Glutamatergic neuron (in vitro differentiated cells): Measurements from ENCODE around the gene EDA. TPM values are rescaled to one million over a fixed set of nuclear protein-coding genes. Genes with fewer than 3 reads are reported as not detected.

Source experiments
- DNase-seq: peaks from one replicate; pipeline ENCODE4 v3.0.0; 2022
- H3K27ac Mint-ChIP-seq: one replicate; pipeline ENCODE4 v1.8.0; 2020; ENCODE audit warnings: mild to moderate bottlenecking, mixed read lengths, inconsistent platforms; ENCODE audit not compliant: unreplicated experiment
- H3K27me3 Mint-ChIP-seq: one replicate; pipeline ENCODE4 v1.8.0; 2020; ENCODE audit warnings: mild to moderate bottlenecking, moderate library complexity, mixed read lengths, inconsistent platforms; ENCODE audit not compliant: unreplicated experiment
- H3K36me3 Mint-ChIP-seq: one replicate; pipeline ENCODE4 v1.8.0; 2020; ENCODE audit warnings: mild to moderate bottlenecking, mixed read lengths, inconsistent platforms; ENCODE audit not compliant: unreplicated experiment
- H3K4me1 Mint-ChIP-seq: one replicate; pipeline ENCODE4 v1.8.0; 2020; ENCODE audit warnings: mild to moderate bottlenecking, low read depth, mixed read lengths, inconsistent platforms; ENCODE audit not compliant: unreplicated experiment
- H3K4me3 Mint-ChIP-seq: one replicate; pipeline ENCODE4 v1.8.0; 2020; ENCODE audit warnings: mild to moderate bottlenecking, mixed read lengths, inconsistent platforms; ENCODE audit not compliant: unreplicated experiment
- H3K9me3 Mint-ChIP-seq: one replicate; pipeline ENCODE4 v1.8.0; 2020; ENCODE audit warnings: mild to moderate bottlenecking, moderate library complexity, mixed read lengths, inconsistent platforms; ENCODE audit not compliant: unreplicated experiment
- CTCF ChIP-seq: fragments of 200-600 bp; sonication (generic); IDR thresholded peaks from one replicate; pipeline ENCODE4 v1.5.0; 2021; ENCODE audit not compliant: partially characterized antibody, unreplicated experiment
- long read RNA-seq: library from polyadenylated mRNA; unstranded; transcript quantifications from one replicate; pipeline ENCODE4 v2.0.0, GENCODE V29; 2020; ENCODE audit not compliant: unreplicated experiment
- total RNA-seq: library from RNA; stranded (reverse); fragmentation: NEBNext Ultra II Directional; extraction: Animal tissue kit (Norgen Biotek cat#: 25700); gene quantifications from one replicate; pipeline ENCODE4 v1.2.1, GENCODE V29; 2021; ENCODE audit not compliant: unreplicated experiment

EDA gene
- total RNA-seq, result 1.7 TPM
- long read RNA-seq, partial matches to known transcripts, result 0 of 1 reads
- long read RNA-seq, other reads (novel, unspliced or antisense), result 1 of 1 reads

GRCh38 chrX:69615779-69616456, at the start of gene EDA:
Gene EDA (plus strand): TSS chrX:69616113.
- Mint-ChIP-seq H3K27ac (no peak within 1 kb of the TSS), H3K4me1 (peaks cover 8% of the 10 kb centered on the region), H3K4me3 (peak within 1 kb of the TSS; percentile 82), H3K36me3 (no peaks in the 10 kb centered on the region), H3K27me3 (peaks cover 1% of the 10 kb centered on the region), H3K9me3 (peaks cover 2% of the 10 kb centered on the region)
- DNase-seq, result peak; percentile 88
- no peak for TF ChIP-seq CTCF

GRCh38 chrX:69568828-69569227, 47.1 kb upstream of the EDA start:
- Mint-ChIP-seq H3K4me3 (no peak overlapping the region), H3K27ac (no peak overlapping the region), H3K4me1 (no peaks in the 10 kb centered on the region), H3K9me3 (peaks cover 2% of the 10 kb centered on the region), H3K36me3 (no peaks in the 10 kb centered on the region), H3K27me3 (peaks cover 2% of the 10 kb centered on the region)
- DNase-seq, result no peak
- no peak for TF ChIP-seq CTCF

GRCh38 chrX:69597399-69597798, 18.5 kb upstream of the EDA start:
- Mint-ChIP-seq H3K9me3 (no peaks in the 10 kb centered on the region), H3K4me1 (no peaks in the 10 kb centered on the region), H3K4me3 (no peak overlapping the region), H3K27me3 (no peaks in the 10 kb centered on the region), H3K36me3 (no peaks in the 10 kb centered on the region), H3K27ac (no peak overlapping the region)
- no peak for TF ChIP-seq CTCF
- DNase-seq, result no peak

- no peak overlapping the region for H3K4me3 Mint-ChIP-seq
- H3K27ac Mint-ChIP-seq, result no peak overlapping the region
- DNase-seq, result no peak
- TF ChIP-seq CTCF, result no peak
- H3K27me3 Mint-ChIP-seq, result no peaks in the 10 kb centered on the region
- H3K4me1 Mint-ChIP-seq, result no peaks in the 10 kb centered on the region
- H3K9me3 Mint-ChIP-seq, result no peaks in the 10 kb centered on the region
- no peaks in the 10 kb centered on the region for H3K36me3 Mint-ChIP-seq
Observed at GRCh38 chrX:69600182-69600581, 15.7 kb upstream of the EDA start.

- H3K36me3 Mint-ChIP-seq, result no peaks in the 10 kb centered on the region
- no peak for DNase-seq
- H3K27me3 Mint-ChIP-seq, result no peaks in the 10 kb centered on the region
- TF ChIP-seq CTCF, result no peak
- H3K27ac Mint-ChIP-seq, result no peak overlapping the region
- no peaks in the 10 kb centered on the region for H3K9me3 Mint-ChIP-seq
- H3K4me3 Mint-ChIP-seq, result no peak overlapping the region
- no peaks in the 10 kb centered on the region for H3K4me1 Mint-ChIP-seq
Observed at GRCh38 chrX:69603566-69604194, 12.2 kb upstream of the EDA start.
